GM12875 (cell line): ENCODE measurements around the gene GSE1.

ENCODE experiments used
- H3K4me3 ChIP-seq: one replicate; pipeline ENCODE4 v1.5.1; 2011; ENCODE audit warnings: low read depth, low read length, control low read depth
- TF ChIP-seq, protein P1 (sequence below): IDR thresholded peaks from 2 replicates; pipeline ENCODE4 v1.5.1; 2011; ENCODE audit warnings: low read depth, mild to moderate bottlenecking, control low read depth, inconsistent platforms, low read length, moderate library complexity, borderline replicate concordance; ENCODE audit not compliant: insufficient read depth

GSE1 gene

DNA sequence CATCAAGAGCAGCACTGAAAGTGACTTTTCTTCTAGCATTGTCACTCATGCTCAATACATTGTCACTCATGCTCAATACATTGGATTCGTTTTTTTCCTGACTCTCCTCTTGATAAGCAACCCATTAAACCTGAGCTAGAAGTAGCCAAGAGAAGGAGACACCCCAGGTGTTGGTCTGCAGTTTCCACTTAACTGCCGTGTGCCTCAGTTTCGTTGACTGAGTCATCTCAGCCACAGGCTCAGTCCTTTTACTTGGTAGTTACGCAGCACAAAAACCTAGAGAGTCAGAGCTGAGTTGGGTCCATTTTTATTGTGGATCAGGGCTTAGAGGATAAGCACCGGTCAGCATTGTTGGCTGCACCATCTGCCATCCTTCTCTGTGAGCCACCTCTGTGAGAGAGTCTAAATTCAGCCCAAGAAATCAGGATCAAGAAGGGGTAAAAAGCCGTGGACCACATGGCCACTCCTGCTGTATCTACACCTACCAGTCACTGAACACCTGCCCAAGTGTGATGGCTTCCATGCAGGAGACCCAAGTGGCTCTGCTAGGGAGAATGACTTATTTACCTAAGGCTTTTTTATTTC, 64.4 kb downstream of the GSE1 start:
- TF ChIP-seq, protein P1, sequence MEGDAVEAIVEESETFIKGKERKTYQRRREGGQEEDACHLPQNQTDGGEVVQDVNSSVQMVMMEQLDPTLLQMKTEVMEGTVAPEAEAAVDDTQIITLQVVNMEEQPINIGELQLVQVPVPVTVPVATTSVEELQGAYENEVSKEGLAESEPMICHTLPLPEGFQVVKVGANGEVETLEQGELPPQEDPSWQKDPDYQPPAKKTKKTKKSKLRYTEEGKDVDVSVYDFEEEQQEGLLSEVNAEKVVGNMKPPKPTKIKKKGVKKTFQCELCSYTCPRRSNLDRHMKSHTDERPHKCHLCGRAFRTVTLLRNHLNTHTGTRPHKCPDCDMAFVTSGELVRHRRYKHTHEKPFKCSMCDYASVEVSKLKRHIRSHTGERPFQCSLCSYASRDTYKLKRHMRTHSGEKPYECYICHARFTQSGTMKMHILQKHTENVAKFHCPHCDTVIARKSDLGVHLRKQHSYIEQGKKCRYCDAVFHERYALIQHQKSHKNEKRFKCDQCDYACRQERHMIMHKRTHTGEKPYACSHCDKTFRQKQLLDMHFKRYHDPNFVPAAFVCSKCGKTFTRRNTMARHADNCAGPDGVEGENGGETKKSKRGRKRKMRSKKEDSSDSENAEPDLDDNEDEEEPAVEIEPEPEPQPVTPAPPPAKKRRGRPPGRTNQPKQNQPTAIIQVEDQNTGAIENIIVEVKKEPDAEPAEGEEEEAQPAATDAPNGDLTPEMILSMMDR, result no peak
- H3K4me3 ChIP-seq, result no peak overlapping the region

DNA sequence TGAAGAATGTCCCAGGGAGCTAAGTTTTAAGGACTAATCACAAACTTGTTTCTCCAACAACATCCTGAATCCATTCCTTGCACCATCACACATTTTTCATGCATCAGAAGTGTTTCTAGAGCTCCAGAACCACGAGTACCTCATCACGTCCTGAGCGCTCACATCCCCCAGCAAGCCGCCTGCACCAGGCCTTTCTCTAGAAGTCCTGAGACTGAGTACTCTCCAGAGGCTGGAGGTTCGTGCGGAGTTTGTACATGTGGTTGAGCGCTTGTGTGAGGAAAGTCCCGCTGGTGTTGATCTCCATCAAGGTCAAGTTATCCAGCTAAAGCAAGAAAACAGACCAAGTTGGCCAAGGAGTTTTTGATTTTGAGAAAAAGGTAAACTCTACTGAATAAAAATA, 64.9 kb downstream of the GSE1 start:
- no peak overlapping the region for H3K4me3 ChIP-seq
- TF ChIP-seq, protein P1, result no peak

DNA sequence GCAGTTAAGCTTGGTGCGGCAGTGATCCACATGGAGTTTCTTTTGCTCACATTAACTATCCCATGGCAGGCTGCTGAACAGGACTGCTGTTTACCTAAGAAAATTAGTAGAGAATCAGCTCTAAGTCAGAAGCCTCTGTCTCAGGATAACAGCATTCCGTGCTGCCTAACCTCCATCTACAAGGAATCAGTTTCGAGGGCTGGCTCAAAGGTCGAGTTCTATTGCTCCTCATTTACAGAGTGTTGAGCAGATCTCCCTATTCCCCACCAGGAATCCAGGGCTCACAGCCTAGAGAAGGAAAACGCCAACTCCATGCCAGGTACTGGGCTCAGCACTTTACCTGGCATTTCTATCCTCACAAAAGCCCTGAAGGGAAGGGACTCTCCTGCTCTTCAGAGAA, 65.7 kb downstream of the GSE1 start:
- TF ChIP-seq, protein P1, result no peak
- H3K4me3 ChIP-seq, result no peak overlapping the region

DNA sequence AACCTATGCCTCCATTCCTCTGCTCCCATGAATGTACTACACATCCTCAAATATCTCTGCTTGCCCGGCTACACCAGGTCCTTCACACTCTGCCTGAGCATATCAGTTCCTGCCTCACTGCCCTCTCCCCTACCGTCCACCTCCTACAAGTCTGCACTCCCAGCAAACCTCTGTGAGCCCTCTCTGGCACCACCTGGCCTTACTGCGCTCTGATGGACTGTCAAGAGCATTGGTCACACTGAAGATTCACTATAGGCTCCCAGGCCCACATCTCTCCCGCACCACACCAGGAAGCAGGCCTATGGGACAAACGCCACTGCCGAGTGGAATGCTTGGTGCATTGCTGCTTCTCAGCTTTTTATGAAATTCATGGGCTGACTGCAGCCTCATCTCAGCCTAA, 66.7 kb downstream of the GSE1 start:
- TF ChIP-seq, protein P1, result no peak
- no peak overlapping the region for H3K4me3 ChIP-seq

DNA sequence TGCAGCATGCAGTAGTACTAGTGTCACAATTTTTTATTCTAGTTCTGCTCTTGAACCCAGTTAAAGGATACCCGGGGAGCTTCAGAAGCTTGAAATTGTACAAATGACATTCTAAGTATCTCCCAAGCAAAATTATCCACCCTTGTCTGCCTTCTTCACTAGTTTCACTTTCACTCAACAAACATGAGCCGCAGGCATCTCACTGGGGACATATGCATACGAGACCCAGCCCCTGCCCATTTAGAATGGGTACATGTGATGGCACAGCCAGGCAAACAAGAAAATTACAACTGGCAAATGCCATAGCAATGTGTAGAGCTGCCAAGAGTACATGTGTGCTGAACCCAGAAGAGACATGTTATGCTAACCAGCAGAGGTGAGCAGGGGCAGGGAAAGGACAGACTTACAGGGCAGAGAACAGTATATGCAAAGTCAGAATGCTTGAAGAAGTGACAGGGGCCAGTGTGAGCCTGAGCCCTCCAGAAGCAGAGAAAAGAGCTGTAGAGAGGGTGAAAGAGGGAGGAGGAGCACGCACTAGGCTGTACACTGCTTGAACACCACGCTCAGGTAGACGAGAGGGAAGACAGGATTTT, 67.3 kb downstream of the GSE1 start:
- TF ChIP-seq, protein P1, result no peak
- no peak overlapping the region for H3K4me3 ChIP-seq

DNA sequence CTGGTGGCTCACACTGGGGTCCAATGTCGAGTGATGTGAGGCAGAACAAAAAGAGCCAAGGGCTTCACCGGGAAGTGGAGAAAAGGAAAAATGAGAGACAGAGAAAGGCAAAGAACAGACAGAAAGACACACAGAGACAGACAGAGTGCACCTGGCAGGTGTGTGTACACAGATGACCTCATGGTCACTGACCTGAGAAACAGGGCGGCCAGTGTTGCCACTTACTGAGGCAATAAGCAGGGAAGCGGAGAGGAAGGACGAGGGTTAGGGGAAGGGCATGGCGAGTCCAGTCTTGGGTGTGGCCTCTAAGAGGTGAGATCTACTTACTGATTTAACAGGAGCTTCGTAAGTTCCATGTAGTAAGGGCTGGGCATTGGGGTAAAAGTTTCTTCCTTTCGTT, 68.1 kb downstream of the GSE1 start:
- no peak overlapping the region for H3K4me3 ChIP-seq
- TF ChIP-seq, protein P1, result no peak

DNA sequence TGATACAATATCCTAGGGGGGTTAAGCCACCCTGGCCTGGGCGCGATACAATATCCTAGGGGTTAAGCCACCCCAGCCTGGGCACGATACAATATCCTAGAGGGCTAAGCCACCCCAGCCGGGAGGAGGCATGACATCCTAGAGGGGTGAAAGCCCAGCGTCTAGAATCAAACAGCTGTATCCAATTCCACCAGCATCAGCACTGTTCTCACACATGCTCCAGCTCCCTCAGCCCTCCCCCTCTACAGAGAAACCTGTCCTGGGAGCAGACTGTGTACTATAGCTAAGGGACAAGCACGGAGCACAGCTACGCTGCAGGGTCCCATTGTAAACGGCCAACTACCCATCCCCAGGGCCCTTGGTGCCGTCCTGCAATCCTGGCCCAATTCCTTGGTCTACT, 69.4 kb downstream of the GSE1 start:
- TF ChIP-seq, protein P1, result no peak
- no peak overlapping the region for H3K4me3 ChIP-seq
